SIG-M5 treated with dmso at 0.1 percent for 504 hours (cell line): ENCODE measurements around the gene ATP2B2.
A peak's percentile ranks its signal among the peaks of the same experiment; 100 is the strongest.

Experiments
- DNase-seq: peaks from one replicate; lab custom pipeline; 2025; ENCODE audit not compliant: unreplicated experiment; lab: John Stamatoyannopoulos, UW

Gene ATP2B2

GRCh38 chr3:10405816-10406215 is 99.6 kb downstream of the ATP2B2 start:
- DNase-seq: no peak

- no peak for DNase-seq
Measured at GRCh38 chr3:10404876-10405275, 100.5 kb downstream of the ATP2B2 start.

- no peak for DNase-seq
Measured at GRCh38 chr3:10404377-10404776, 101.0 kb downstream of the ATP2B2 start.

- DNase-seq: no peak
Measured at GRCh38 chr3:10401990-10402761, 103.2 kb downstream of the ATP2B2 start.

- no peak for DNase-seq
Measured at GRCh38 chr3:10400749-10401495, 104.5 kb downstream of the ATP2B2 start.

GRCh38 chr3:10400050-10400748 is 105.2 kb downstream of the ATP2B2 start:
- no peak for DNase-seq

- DNase-seq: no peak
Measured at GRCh38 chr3:10399634-10400033, 105.8 kb downstream of the ATP2B2 start.

- DNase-seq: no peak
Measured at GRCh38 chr3:10398341-10398740, 107.0 kb downstream of the ATP2B2 start.

- no peak for DNase-seq
Measured at GRCh38 chr3:10397879-10398278, 107.5 kb downstream of the ATP2B2 start.

GRCh38 chr3:10396931-10397330 is 108.5 kb downstream of the ATP2B2 start:
- DNase-seq: no peak

- no peak for DNase-seq
Measured at GRCh38 chr3:10396083-10396482, 109.3 kb downstream of the ATP2B2 start.

GRCh38 chr3:10395671-10396070 is 109.7 kb downstream of the ATP2B2 start:
- DNase-seq: no peak

GRCh38 chr3:10395196-10395595 is 110.2 kb downstream of the ATP2B2 start:
- DNase-seq: no peak

GRCh38 chr3:10394491-10395025 is 110.8 kb downstream of the ATP2B2 start:
- no peak for DNase-seq

GRCh38 chr3:10393514-10393913 is 111.9 kb downstream of the ATP2B2 start:
- DNase-seq: no peak

GRCh38 chr3:10392906-10393461 is 112.4 kb downstream of the ATP2B2 start:
- no peak for DNase-seq

- DNase-seq: no peak
Measured at GRCh38 chr3:10392244-10392643, 113.1 kb downstream of the ATP2B2 start.

GRCh38 chr3:10391391-10391790 is 114.0 kb downstream of the ATP2B2 start:
- no peak for DNase-seq

GRCh38 chr3:10390641-10391373 is 114.6 kb downstream of the ATP2B2 start:
- no peak for DNase-seq

GRCh38 chr3:10389995-10390394 is 115.4 kb downstream of the ATP2B2 start:
- peak; percentile 87 for DNase-seq

GRCh38 chr3:10389339-10389738 is 116.0 kb downstream of the ATP2B2 start:
- no peak for DNase-seq
